Keratinocyte (primary cell): ENCODE results near the gene FAM3B.

Source experiments
- CTCF ChIP-seq, 3 experiments: IDR thresholded peaks in 1 of 3; conservative IDR thresholded peaks in 1 of 3; optimal IDR thresholded peaks in 1 of 3; 2 replicates in 2 of 3; 3 replicates in 1 of 3; pipeline versions ENCODE3 to v1.5.1; 2011; ENCODE audit warnings: low read length in 3 of 3, mild to moderate bottlenecking in 3 of 3, moderate library complexity in 2 of 3, control low read depth in 1 of 3, inconsistent platforms in 1 of 3; ENCODE audit not compliant: insufficient read depth in 2 of 3; ENCODE audit errors: extremely low read depth in 1 of 3
- EZH2 ChIP-seq: IDR thresholded peaks from one replicate; pipeline ENCODE4 v1.6.1; 2012; ENCODE audit warnings: inconsistent platforms, mild to moderate bottlenecking, low read length, moderate library complexity

- TF ChIP-seq CTCF (optimal IDR thresholded peaks at IDR 0.05 in 1 of 3, IDR thresholded peaks at IDR 0.05 in 1 of 3, conservative IDR thresholded peaks at IDR 0.05 in 1 of 3; ENCODE audit: extremely low read depth in 1 of 3, insufficient read depth in 2 of 3, low read length in 3 of 3) (no peak), EZH2 (no peak)
Observed at GRCh38 chr21:41370840-41371684, 54.5 kb downstream of the FAM3B start.
